WERI-Rb-1 (cell line): ENCODE data around the gene CADM1.

Experiments used
- DNase-seq: peaks from one replicate; pipeline ENCODE4 v3.0.0-alpha.2; 2020
- H3K27ac ChIP-seq: fragments of 250-450 bp; sonication (Bioruptor Pico); 2 replicates; pipeline ENCODE4 v1.5.1; 2020; ENCODE audit warnings: mild to moderate bottlenecking, moderate library complexity
- H3K27me3 ChIP-seq: fragments of 250-450 bp; sonication (Bioruptor Pico); 2 replicates; pipeline ENCODE4 v1.5.1; 2021; ENCODE audit warnings: mild to moderate bottlenecking, low read depth, moderate library complexity; ENCODE audit not compliant: insufficient read depth, severe bottlenecking
- H3K36me3 ChIP-seq: fragments of 250-450 bp; sonication (Bioruptor Pico); 2 replicates; pipeline ENCODE4 v1.5.1; 2020; ENCODE audit warnings: mild to moderate bottlenecking, moderate library complexity
- H3K4me3 ChIP-seq: 2 replicates; pipeline ENCODE4 v1.5.1; 2011; ENCODE audit warnings: low read depth, mild to moderate bottlenecking, control low read depth, low read length
- H3K9me3 ChIP-seq: fragments of 250-450 bp; sonication (Bioruptor Pico); 2 replicates; pipeline ENCODE4 v1.5.1; 2021; ENCODE audit warnings: mild to moderate bottlenecking, moderate library complexity; ENCODE audit not compliant: severe bottlenecking
- TF ChIP-seq, protein P1 (sequence below): IDR thresholded peaks from 2 replicates; pipeline ENCODE4 v1.5.1; 2011; ENCODE audit warnings: low read depth, mild to moderate bottlenecking, control low read depth, inconsistent platforms, low read length

CADM1 gene

GRCh38 chr11:115182282-115182955 is 321.8 kb downstream of the CADM1 start:
- Histone ChIP-seq H3K36me3 (no peaks in the 10 kb centered on the region), H3K9me3 (no peaks in the 10 kb centered on the region), H3K27ac (no peak overlapping the region), H3K4me3 (no peak overlapping the region), H3K27me3 (no peaks in the 10 kb centered on the region)
- no peak for DNase-seq
- TF ChIP-seq, protein P1, sequence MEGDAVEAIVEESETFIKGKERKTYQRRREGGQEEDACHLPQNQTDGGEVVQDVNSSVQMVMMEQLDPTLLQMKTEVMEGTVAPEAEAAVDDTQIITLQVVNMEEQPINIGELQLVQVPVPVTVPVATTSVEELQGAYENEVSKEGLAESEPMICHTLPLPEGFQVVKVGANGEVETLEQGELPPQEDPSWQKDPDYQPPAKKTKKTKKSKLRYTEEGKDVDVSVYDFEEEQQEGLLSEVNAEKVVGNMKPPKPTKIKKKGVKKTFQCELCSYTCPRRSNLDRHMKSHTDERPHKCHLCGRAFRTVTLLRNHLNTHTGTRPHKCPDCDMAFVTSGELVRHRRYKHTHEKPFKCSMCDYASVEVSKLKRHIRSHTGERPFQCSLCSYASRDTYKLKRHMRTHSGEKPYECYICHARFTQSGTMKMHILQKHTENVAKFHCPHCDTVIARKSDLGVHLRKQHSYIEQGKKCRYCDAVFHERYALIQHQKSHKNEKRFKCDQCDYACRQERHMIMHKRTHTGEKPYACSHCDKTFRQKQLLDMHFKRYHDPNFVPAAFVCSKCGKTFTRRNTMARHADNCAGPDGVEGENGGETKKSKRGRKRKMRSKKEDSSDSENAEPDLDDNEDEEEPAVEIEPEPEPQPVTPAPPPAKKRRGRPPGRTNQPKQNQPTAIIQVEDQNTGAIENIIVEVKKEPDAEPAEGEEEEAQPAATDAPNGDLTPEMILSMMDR: no peak

DNA sequence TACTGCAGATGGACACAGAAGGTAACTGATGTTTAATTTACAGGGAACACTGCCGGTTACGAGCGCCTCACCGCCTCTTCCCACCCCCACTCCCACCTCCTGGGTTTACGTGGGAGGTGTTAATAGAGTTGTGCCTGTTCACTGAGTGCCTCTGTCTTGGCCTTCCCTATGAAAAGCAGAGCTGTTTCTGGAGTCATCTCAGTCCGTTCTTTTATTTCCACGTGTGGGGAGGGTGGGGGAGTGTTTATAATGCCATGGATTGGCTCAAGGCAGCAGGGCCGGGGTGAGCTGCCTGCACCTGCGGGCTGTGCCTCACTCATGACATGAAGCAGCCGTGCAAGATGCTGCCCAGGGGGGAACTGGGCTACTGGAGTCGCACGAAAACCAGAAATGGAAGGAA is 322.7 kb downstream of the CADM1 start:
- no peak overlapping the region for H3K27ac ChIP-seq
- no peaks in the 10 kb centered on the region for H3K36me3 ChIP-seq
- no peaks in the 10 kb centered on the region for H3K9me3 ChIP-seq
- no peaks in the 10 kb centered on the region for H3K27me3 ChIP-seq
- no peak for DNase-seq
- H3K4me3 ChIP-seq: no peak overlapping the region
- TF ChIP-seq, protein P1: no peak

- DNase-seq: no peak
- Histone ChIP-seq H3K9me3 (no peaks in the 10 kb centered on the region), H3K36me3 (no peaks in the 10 kb centered on the region), H3K27me3 (no peaks in the 10 kb centered on the region), H3K4me3 (no peak overlapping the region), H3K27ac (no peak overlapping the region)
- TF ChIP-seq, protein P1: no peak
Observed at GRCh38 chr11:115180272-115180671, 323.9 kb downstream of the CADM1 start.

GRCh38 chr11:115179636-115180035 is 324.6 kb downstream of the CADM1 start:
- TF ChIP-seq, protein P1: no peak
- DNase-seq: no peak
- Histone ChIP-seq H3K27ac (no peak overlapping the region), H3K27me3 (no peaks in the 10 kb centered on the region), H3K9me3 (no peaks in the 10 kb centered on the region), H3K36me3 (no peaks in the 10 kb centered on the region; the same call in 1 of the 2 replicates), H3K4me3 (no peak overlapping the region)

DNA sequence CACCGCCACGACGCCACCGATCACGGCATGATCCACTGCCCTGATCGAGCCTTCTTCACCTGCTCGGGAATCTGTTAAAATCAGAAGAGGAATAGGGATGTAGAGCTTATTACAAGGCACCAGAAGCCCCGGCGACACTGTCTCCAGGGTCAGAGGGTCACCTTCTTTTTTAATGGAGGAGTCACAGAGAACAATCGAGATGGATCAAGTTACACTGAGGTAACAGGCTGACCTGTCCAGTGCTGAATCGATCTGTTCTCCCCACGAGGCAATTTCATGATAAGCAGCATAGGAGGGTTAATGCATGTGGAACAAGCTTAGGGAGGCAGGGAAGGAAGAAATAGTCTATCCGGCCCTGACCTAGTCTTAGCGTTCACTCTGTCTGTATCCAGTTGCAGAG is 325.5 kb downstream of the CADM1 start:
- Histone ChIP-seq H3K9me3 (no peaks in the 10 kb centered on the region), H3K36me3 (no peaks in the 10 kb centered on the region; the same call in 1 of the 2 replicates), H3K4me3 (no peak overlapping the region), H3K27ac (no peak overlapping the region), H3K27me3 (no peaks in the 10 kb centered on the region)
- TF ChIP-seq, protein P1: no peak
- no peak for DNase-seq

GRCh38 chr11:115173136-115173535 is 331.1 kb downstream of the CADM1 start:
- Histone ChIP-seq H3K27ac (no peak overlapping the region), H3K27me3 (no peaks in the 10 kb centered on the region), H3K9me3 (no peaks in the 10 kb centered on the region), H3K4me3 (no peak overlapping the region), H3K36me3 (no peaks in the 10 kb centered on the region; the same call in 1 of the 2 replicates)
- no peak for DNase-seq
- TF ChIP-seq, protein P1: no peak
